ENCODE measurements around the gene PAH. TPM values are rescaled to one million over a fixed set of nuclear protein-coding genes. Genes with fewer than 3 reads are reported as not detected.

PAH gene
- total and polyA plus RNA-seq, 2 of the 13 experiments (the other 11 are each of a cell fraction or from before 2014, with no cell fraction given), result 192 to 451 TPM

- TF ChIP-seq PAF1 (CRISPR knock-in tag; IDR thresholded peaks at IDR 0.05) (no peak), ZNF841 (CRISPR knock-in tag; IDR thresholded peaks at IDR 0.05; ENCODE audit: borderline replicate concordance) (no peak), RAD21 (CRISPR knock-in tag; IDR thresholded peaks at IDR 0.05) (peak; percentile 61), BHLHE40 (IDR thresholded peaks at IDR 0.05; ENCODE audit: low read length) (peak; percentile 54), KDM6A (CRISPR knock-in tag; IDR thresholded peaks at IDR 0.05; ENCODE audit: low read depth) (no peak), RFXAP (CRISPR knock-in tag; IDR thresholded peaks at IDR 0.05; ENCODE audit: borderline replicate concordance) (0 out of 2 replicates have a peak, but pooled peaks have one; percentile 33), KLF9 (CRISPR knock-in tag; IDR thresholded peaks at IDR 0.05; ENCODE audit: low read depth) (no peak), ZNF891 (CRISPR knock-in tag; IDR thresholded peaks at IDR 0.05) (no peak), SIX1 (CRISPR knock-in tag; IDR thresholded peaks at IDR 0.05; ENCODE audit: borderline replicate concordance) (no peak), IRX3 (CRISPR knock-in tag; IDR thresholded peaks at IDR 0.05; ENCODE audit: borderline replicate concordance, low read depth) (0 out of 2 replicates have a peak, but pooled peaks have one; percentile 23), TGIF2 (CRISPR knock-in tag; IDR thresholded peaks at IDR 0.05) (no peak), THAP7 (CRISPR knock-in tag; IDR thresholded peaks at IDR 0.05) (no peak), ARNT2 (CRISPR knock-in tag; IDR thresholded peaks at IDR 0.05; ENCODE audit: low read depth) (no peak), BCLAF1 (IDR thresholded peaks at IDR 0.05) (no peak), ELK4 (CRISPR knock-in tag; IDR thresholded peaks at IDR 0.05; ENCODE audit: borderline replicate concordance) (no peak), ZNF235 (CRISPR knock-in tag; IDR thresholded peaks at IDR 0.05; ENCODE audit: borderline replicate concordance) (no peak), ZFP41 (CRISPR knock-in tag; IDR thresholded peaks at IDR 0.05; ENCODE audit: borderline replicate concordance) (no peak), NR2F2 (IDR thresholded peaks at IDR 0.05; ENCODE audit: borderline replicate concordance, low read depth) (no peak), GPBP1L1 (CRISPR knock-in tag; IDR thresholded peaks at IDR 0.05) (no peak), ZNF512 (CRISPR knock-in tag; IDR thresholded peaks at IDR 0.05) (no peak)
Measured at GRCh38 chr12:102950107-102950949, 33.3 kb upstream of the PAH start (continued).

Data from HepG2 (cell line).